PFSK-1 (cell line): Measurements from ENCODE around the gene DPP9.

Source experiments
- FOXP2 ChIP-seq: optimal IDR thresholded peaks from 2 replicates; pipeline ENCODE3; 2011; ENCODE audit warnings: borderline replicate concordance, control low read depth, inconsistent platforms; ENCODE audit not compliant: insufficient read depth; ENCODE audit errors: extremely low read length, extremely low read depth
- POLR2AphosphoS5 ChIP-seq: IDR thresholded peaks from 2 replicates; pipeline ENCODE4 v1.6.1; 2012; ENCODE audit warnings: low read depth, mild to moderate bottlenecking, control low read depth, low read length, moderate library complexity
- SIN3A ChIP-seq: IDR thresholded peaks from 2 replicates; pipeline ENCODE4 v1.6.1; 2012; ENCODE audit warnings: mild to moderate bottlenecking, low read length, moderate library complexity, borderline replicate concordance; ENCODE audit not compliant: insufficient read depth
- TAF1 ChIP-seq: IDR thresholded peaks from 2 replicates; pipeline ENCODE4 v1.6.1; 2012; ENCODE audit warnings: low read length, control low read depth, borderline replicate concordance; ENCODE audit not compliant: insufficient read depth
- TF ChIP-seq, protein P1 (sequence below), 2 experiments: IDR thresholded peaks; 2 replicates each; pipeline versions ENCODE4 v1.6.1 to v1.8.0; 2011 to 2012; ENCODE audit warnings: low read depth in 2 of 2, low read length in 2 of 2, control low read depth in 1 of 2, inconsistent platforms in 1 of 2, mild to moderate bottlenecking in 1 of 2, moderate library complexity in 1 of 2; ENCODE audit not compliant: insufficient read depth in 1 of 2

The DPP9 gene

GRCh38 chr19:4758082-4758481 lies 34.4 kb upstream of the DPP9 start:
- TF ChIP-seq, protein P1, sequence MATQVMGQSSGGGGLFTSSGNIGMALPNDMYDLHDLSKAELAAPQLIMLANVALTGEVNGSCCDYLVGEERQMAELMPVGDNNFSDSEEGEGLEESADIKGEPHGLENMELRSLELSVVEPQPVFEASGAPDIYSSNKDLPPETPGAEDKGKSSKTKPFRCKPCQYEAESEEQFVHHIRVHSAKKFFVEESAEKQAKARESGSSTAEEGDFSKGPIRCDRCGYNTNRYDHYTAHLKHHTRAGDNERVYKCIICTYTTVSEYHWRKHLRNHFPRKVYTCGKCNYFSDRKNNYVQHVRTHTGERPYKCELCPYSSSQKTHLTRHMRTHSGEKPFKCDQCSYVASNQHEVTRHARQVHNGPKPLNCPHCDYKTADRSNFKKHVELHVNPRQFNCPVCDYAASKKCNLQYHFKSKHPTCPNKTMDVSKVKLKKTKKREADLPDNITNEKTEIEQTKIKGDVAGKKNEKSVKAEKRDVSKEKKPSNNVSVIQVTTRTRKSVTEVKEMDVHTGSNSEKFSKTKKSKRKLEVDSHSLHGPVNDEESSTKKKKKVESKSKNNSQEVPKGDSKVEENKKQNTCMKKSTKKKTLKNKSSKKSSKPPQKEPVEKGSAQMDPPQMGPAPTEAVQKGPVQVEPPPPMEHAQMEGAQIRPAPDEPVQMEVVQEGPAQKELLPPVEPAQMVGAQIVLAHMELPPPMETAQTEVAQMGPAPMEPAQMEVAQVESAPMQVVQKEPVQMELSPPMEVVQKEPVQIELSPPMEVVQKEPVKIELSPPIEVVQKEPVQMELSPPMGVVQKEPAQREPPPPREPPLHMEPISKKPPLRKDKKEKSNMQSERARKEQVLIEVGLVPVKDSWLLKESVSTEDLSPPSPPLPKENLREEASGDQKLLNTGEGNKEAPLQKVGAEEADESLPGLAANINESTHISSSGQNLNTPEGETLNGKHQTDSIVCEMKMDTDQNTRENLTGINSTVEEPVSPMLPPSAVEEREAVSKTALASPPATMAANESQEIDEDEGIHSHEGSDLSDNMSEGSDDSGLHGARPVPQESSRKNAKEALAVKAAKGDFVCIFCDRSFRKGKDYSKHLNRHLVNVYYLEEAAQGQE (IDR thresholded peaks at IDR 0.05; ENCODE audit: insufficient read depth in 1 of 2, low read depth in 2 of 2, low read length in 2 of 2), result no peak
- TF ChIP-seq POLR2AphosphoS5, result no peak
- TF ChIP-seq SIN3A, result no peak
- no peak for TF ChIP-seq TAF1
- no peak for TF ChIP-seq FOXP2

GRCh38 chr19:4755459-4755858 lies 31.8 kb upstream of the DPP9 start:
- TF ChIP-seq, protein P1 (IDR thresholded peaks at IDR 0.05; ENCODE audit: insufficient read depth in 1 of 2, low read depth in 2 of 2, low read length in 2 of 2), result no peak
- TF ChIP-seq SIN3A (no peak), TAF1 (no peak), FOXP2 (no peak), POLR2AphosphoS5 (no peak)

GRCh38 chr19:4754248-4754647 lies 30.6 kb upstream of the DPP9 start:
- TF ChIP-seq, protein P1 (IDR thresholded peaks at IDR 0.05; ENCODE audit: insufficient read depth in 1 of 2, low read depth in 2 of 2, low read length in 2 of 2), result no peak
- TF ChIP-seq FOXP2 (no peak), TAF1 (no peak), POLR2AphosphoS5 (no peak), SIN3A (no peak)

- no peak for TF ChIP-seq TAF1
- no peak for TF ChIP-seq FOXP2
- TF ChIP-seq POLR2AphosphoS5, result no peak
- TF ChIP-seq, protein P1 (IDR thresholded peaks at IDR 0.05; ENCODE audit: insufficient read depth in 1 of 2, low read depth in 2 of 2, low read length in 2 of 2), result no peak
- TF ChIP-seq SIN3A, result no peak
Measured at GRCh38 chr19:4749870-4750590, 26.4 kb upstream of the DPP9 start.
